Spleen (tissue), 11 donors: ENCODE data around the gene EXOSC1. TPM values are rescaled to one million over a fixed set of nuclear protein-coding genes. Genes with fewer than 3 reads are reported as not detected.
"Not testable (repeated sequence)": the region's sequence is repeated elsewhere in the genome, so short reads cannot be mapped to it uniquely, and the experiment has no call there.

Experiments used
- DNase-seq: peaks from one replicate; pipeline ENCODE4 v3.0.0-alpha.2; 2020
- H3K27ac ChIP-seq, 8 donors: fragments of 200-600 bp; sonication (generic) in 7 of 8; 1 replicate in 4 of 8; 2 replicates in 4 of 8; pipeline versions ENCODE4 v1.5.0 to v1.8.0; 2016 to 2021; ENCODE audit warnings: inconsistent platforms in 4 of 8, mild to moderate bottlenecking in 4 of 8, moderate library complexity in 1 of 8
- H3K27me3 ChIP-seq, 7 donors: fragments of 200-600 bp; sonication (generic) in 6 of 7; replicated peaks in 1 of 7; 1 replicate in 4 of 7; 2 replicates in 3 of 7; pipeline versions ENCODE4 v1.5.0 to v1.8.0; 2016 to 2021; ENCODE audit warnings: inconsistent platforms in 3 of 7, mild to moderate bottlenecking in 1 of 7
- H3K36me3 ChIP-seq, 6 donors: fragments of 200-600 bp; sonication (generic) in 5 of 6; 1 replicate in 4 of 6; 2 replicates in 2 of 6; pipeline versions ENCODE4 v1.5.0 to v1.8.0; 2016 to 2021; ENCODE audit warnings: inconsistent platforms in 2 of 6
- H3K4me1 ChIP-seq, 6 donors: fragments of 200-600 bp; sonication (generic) in 5 of 6; 1 replicate in 3 of 6; 2 replicates in 3 of 6; pipeline versions ENCODE4 v1.5.0 to v1.8.0; 2016 to 2021; ENCODE audit warnings: inconsistent platforms in 3 of 6
- H3K4me3 ChIP-seq, 8 donors: fragments of 200-600 bp; sonication (generic) in 7 of 8; 1 replicate in 4 of 8; 2 replicates in 4 of 8; pipeline versions ENCODE4 v1.5.0 to v1.8.0; 2016 to 2021; ENCODE audit warnings: inconsistent platforms in 4 of 8, mild to moderate bottlenecking in 4 of 8, moderate library complexity in 2 of 8
- H3K9me3 ChIP-seq, 8 donors: fragments of 200-600 bp; sonication (generic) in 7 of 8; 1 replicate in 4 of 8; 2 replicates in 4 of 8; pipeline versions ENCODE4 v1.5.0 to v1.8.0; 2016 to 2021; ENCODE audit warnings: inconsistent platforms in 4 of 8
- POLR2A ChIP-seq, 3 donors: fragments of 450-650 bp; IDR thresholded peaks; one replicate each; pipeline ENCODE4 v1.5.1; 2017; ENCODE audit warnings: antibody characterized with exemption in 3 of 3, mild to moderate bottlenecking in 1 of 3
- POLR2AphosphoS5 ChIP-seq, 3 donors: sonication (generic); formaldehyde crosslinking; IDR thresholded peaks; one replicate each; pipeline ENCODE4 v1.5.1; 2017; ENCODE audit warnings: antibody characterized with exemption in 3 of 3
- WGBS, 5 donors: extraction: QIAGEN DNeasy Blood & Tissue Kit in 3 of 5; methylation state at CpG; one replicate each; pipeline versions ENCODE4 v1.1.5 to v1.1.7; 2013 to 2018; 5-methylcytosine and 5-hydroxymethylcytosine counted together
- intact Hi-C: fragments of 100-400 bp; cut with DNase I; formaldehyde crosslinking; loops from one replicate; pipeline ENCODE4 v1.15.0; 2023; ENCODE audit warnings: low total_unique reads
- polyA plus RNA-seq, 3 donors: library from polyadenylated mRNA; stranded (reverse); fragments of 200-250 nt; gene quantifications; one replicate each; pipeline ENCODE4 v1.2.1, GENCODE V29; 2013
- total RNA-seq, 7 donors: library from RNA; depleted of rRNA in 3 of 7; stranded (reverse); fragments of >200 nt in 3 of 7; fragmentation: NEBNext Ultra II Directional in 4 of 7; extraction: Animal tissue kit (Norgen Biotek cat#: 25700) in 4 of 7; gene quantifications; one replicate each; pipeline versions ENCODE4 v1.1.0 to v1.2.1, GENCODE V29; 2016 to 2021
- TF ChIP-seq, protein P1 (sequence below), 11 experiments: fragments of 200-600 bp in 7 of 11; fragments of 450-650 bp in 4 of 11; sonication (generic) in 4 of 11; IDR thresholded peaks in 8 of 11; conservative IDR thresholded peaks in 3 of 11; 1 replicate in 7 of 11; 2 replicates in 4 of 11; pipeline versions ENCODE4 v1.4.0 to v1.8.0; 2016 to 2021; ENCODE audit warnings: antibody characterized with exemption in 11 of 11, inconsistent platforms in 4 of 11, mild to moderate bottlenecking in 1 of 11
- donor health status: healthy with polysubstance abuse.
- donor health status: DM: no; HTN: no; CAD: no; lungs with moderate emphysema.
- donor health status: DM: no; HTN: no; CAD: no.
- donor health status: Bipolar disorder and iron deficiency.
- donor health status: healthy.
- donor health status: DM: no; HTN: no; CAD: no.
- donor health status: DM: yes; HTN: yes; CAD: no.

EXOSC1 gene
- total and polyA plus RNA-seq, 10 donors, result 28.7 to 50.5 (median 37.2) TPM

DNA sequence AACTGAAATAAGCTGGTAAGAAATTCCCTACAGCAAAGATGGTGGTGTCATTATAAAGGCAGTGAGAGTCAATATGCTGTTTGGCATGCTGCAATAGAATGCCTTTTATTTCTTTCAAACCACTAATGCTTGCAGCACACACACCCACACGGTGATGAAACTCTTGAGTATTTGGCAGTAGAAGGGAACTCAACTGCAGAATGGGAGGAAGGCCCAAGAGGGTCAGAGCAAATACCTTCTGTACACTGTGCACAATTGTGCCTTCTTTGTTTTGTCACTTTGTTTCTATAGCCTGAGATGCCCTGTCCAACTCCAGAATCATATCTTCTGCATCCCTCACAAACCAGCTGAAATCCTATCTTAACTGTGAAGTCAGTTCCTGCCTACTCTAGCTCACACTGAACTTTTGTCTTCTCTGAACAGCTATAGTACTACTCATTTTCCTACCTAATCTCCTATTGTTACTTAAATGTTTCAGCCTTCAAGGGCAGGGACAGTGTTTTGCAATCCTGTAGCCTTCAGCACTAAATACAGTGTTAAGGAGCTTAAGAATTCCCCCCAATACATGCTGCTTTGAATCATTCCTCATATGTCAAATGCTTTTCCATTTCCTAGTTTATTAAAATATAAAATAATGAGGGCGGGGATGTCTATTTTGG lies 30.3 kb upstream of the EXOSC1 start:
- Histone ChIP-seq H3K9me3 (no peaks in the 10 kb centered on the region), H3K4me3 (no peak overlapping the region), H3K4me1 (no peaks in the 10 kb centered on the region), H3K36me3 (peaks cover 10 to 100% (median 94%) of the 10 kb centered on the region in 6 donors), H3K27me3 (no peaks in the 10 kb centered on the region), H3K27ac (no peak overlapping the region)
- intact Hi-C loops, result no loop called here
- TF ChIP-seq POLR2AphosphoS5 (IDR thresholded peaks at IDR 0.05), result no peak
- TF ChIP-seq POLR2A (IDR thresholded peaks at IDR 0.05), result no peak
- TF ChIP-seq, protein P1, sequence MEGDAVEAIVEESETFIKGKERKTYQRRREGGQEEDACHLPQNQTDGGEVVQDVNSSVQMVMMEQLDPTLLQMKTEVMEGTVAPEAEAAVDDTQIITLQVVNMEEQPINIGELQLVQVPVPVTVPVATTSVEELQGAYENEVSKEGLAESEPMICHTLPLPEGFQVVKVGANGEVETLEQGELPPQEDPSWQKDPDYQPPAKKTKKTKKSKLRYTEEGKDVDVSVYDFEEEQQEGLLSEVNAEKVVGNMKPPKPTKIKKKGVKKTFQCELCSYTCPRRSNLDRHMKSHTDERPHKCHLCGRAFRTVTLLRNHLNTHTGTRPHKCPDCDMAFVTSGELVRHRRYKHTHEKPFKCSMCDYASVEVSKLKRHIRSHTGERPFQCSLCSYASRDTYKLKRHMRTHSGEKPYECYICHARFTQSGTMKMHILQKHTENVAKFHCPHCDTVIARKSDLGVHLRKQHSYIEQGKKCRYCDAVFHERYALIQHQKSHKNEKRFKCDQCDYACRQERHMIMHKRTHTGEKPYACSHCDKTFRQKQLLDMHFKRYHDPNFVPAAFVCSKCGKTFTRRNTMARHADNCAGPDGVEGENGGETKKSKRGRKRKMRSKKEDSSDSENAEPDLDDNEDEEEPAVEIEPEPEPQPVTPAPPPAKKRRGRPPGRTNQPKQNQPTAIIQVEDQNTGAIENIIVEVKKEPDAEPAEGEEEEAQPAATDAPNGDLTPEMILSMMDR (IDR thresholded peaks at IDR 0.05 in 8 of 11, conservative IDR thresholded peaks at IDR 0.05 in 3 of 11), result no peak
- no peak for DNase-seq
- 73 to 87% (median 83%) methylated on average over 2 of the region's 2 CpGs for WGBS, 5 donors

DNA sequence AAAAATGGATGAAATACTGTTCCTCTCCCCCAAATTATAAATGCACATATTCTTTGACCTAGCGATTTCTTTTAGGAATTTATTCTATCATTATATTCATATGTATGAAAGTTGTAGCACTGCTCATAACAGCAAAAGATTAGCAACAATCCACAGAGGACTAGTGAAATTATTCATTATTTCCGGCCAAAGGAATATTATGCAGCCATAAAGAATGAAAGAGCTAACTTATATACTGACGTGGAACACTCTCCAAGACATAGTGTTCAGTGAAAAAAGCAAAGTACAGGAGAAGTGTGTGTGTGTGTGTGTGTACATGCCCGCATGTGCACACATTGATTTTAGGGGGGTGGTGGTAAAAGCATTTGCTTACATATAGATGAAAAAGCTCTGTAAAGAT lies 29.1 kb upstream of the EXOSC1 start:
- H3K27ac ChIP-seq, result no peak overlapping the region
- TF ChIP-seq, protein P1 (IDR thresholded peaks at IDR 0.05 in 8 of 11, conservative IDR thresholded peaks at IDR 0.05 in 3 of 11), result no peak
- TF ChIP-seq POLR2A (IDR thresholded peaks at IDR 0.05), result no peak
- TF ChIP-seq POLR2AphosphoS5 (IDR thresholded peaks at IDR 0.05), result no peak
- intact Hi-C loops, result no loop called here
- no peak overlapping the region for H3K4me3 ChIP-seq
- DNase-seq, result no peak
- H3K36me3 ChIP-seq, result peaks cover 10 to 100% (median 93%) of the 10 kb centered on the region in 6 donors
- H3K4me1 ChIP-seq, result no peaks in the 10 kb centered on the region
- H3K27me3 ChIP-seq, result no peaks in the 10 kb centered on the region
- 95 to 98% (median 98%) methylated on average over 4 of the region's 4 CpGs for WGBS, 5 donors
- no peaks in the 10 kb centered on the region for H3K9me3 ChIP-seq

DNA sequence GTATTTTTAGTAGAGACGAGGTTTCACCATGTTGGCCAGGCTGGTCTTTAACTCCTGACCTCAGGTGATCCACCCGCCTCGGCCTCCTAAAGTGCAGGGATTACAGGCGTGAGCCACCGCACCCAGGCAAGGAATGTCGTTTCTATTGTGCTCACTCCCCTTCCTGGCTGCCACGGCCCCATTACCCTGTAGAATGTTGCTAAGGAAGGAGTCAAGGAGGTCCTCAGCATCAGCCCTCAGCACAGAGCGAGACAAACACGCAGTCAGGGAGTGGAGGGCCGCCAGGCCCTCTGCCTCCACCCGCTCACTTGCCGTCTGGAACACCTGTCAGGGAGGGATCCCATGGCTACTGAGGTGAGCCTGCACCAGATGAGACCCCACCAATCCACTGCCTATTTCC lies 23.0 kb upstream of the EXOSC1 start:
- H3K9me3 ChIP-seq, DNase-seq, H3K27me3 ChIP-seq, H3K4me3 ChIP-seq, H3K27ac ChIP-seq, intact Hi-C loops: not testable (repeated sequence)
- 91 to 96% (median 92%) methylated on average over 7 to 12 of the region's 12 CpGs for WGBS, 5 donors
- Histone ChIP-seq H3K4me1 (peaks cover 0 to 11% (median 4%) of the 10 kb centered on the region in 6 donors), H3K36me3 (peaks cover 6 to 100% (median 94%) of the 10 kb centered on the region in 6 donors)
- peak in 1 of 3 donors; percentile 42 for TF ChIP-seq POLR2AphosphoS5 (IDR thresholded peaks at IDR 0.05)

DNA sequence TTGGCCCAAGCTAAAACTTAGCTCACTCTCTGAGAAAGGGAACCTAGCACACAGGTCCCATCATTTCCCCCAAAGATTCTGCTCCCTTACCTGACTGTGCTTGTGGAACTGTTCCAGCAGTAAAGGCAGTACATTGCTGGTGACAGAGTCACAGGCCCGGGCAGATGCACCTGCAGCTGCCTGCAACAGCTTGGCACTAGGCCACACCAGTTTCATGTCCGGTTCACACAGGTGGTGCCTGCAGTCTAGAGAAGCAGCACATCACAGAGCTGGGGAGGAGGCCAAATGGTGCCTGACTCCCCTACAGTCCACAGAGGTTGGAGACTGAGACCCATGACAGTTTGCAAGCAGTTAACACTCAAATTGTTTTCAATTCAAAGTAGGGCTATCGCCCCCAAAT lies 22.4 kb upstream of the EXOSC1 start:
- Histone ChIP-seq H3K9me3 (no peaks in the 10 kb centered on the region), H3K36me3 (peaks cover 0 to 100% (median 94%) of the 10 kb centered on the region in 6 donors), H3K27me3 (no peaks in the 10 kb centered on the region), H3K4me1 (peaks cover 0 to 15% (median 6%) of the 10 kb centered on the region in 6 donors), H3K4me3 (no peak overlapping the region), H3K27ac (no peak overlapping the region)
- 74 to 92% (median 86%) methylated on average over 1 to 3 of the region's 3 CpGs for WGBS, 5 donors
- DNase-seq, result no peak
- intact Hi-C loops, result no loop called here
- peak in 1 of 3 donors; percentile 50 for TF ChIP-seq POLR2AphosphoS5 (IDR thresholded peaks at IDR 0.05)
- TF ChIP-seq, protein P1 (IDR thresholded peaks at IDR 0.05 in 8 of 11, conservative IDR thresholded peaks at IDR 0.05 in 3 of 11), result no peak
- no peak for TF ChIP-seq POLR2A (IDR thresholded peaks at IDR 0.05)
